CD14-positive monocyte (primary cell): ENCODE measurements around the gene DLGAP3. TPM values are rescaled to one million over a fixed set of nuclear protein-coding genes. Genes with fewer than 3 reads are reported as not detected.
A peak's percentile ranks its signal among the peaks of the same experiment; 100 is the strongest.

Source experiments
- DNase-seq, 3 donors: peaks; one replicate each; pipeline ENCODE4 v3.0.0-alpha.2; 2011 to 2022
- H2AFZ ChIP-seq: 2 replicates; pipeline ENCODE4 v1.6.0; 2012; ENCODE audit warnings: mild to moderate bottlenecking, low read depth, low read length, inconsistent platforms; ENCODE audit not compliant: insufficient read depth, poor library complexity, severe bottlenecking
- H3K27ac ChIP-seq, 2 donors: 1 replicate in 1 of 2; 2 replicates in 1 of 2; pipeline ENCODE4 v1.5.1; 2012 to 2013; ENCODE audit warnings: low read length in 2 of 2, control low read depth in 1 of 2, inconsistent platforms in 1 of 2, low read depth in 1 of 2, mild to moderate bottlenecking in 1 of 2
- H3K27me3 ChIP-seq, 2 donors: one replicate each; pipeline versions ENCODE4 v1.6.0 to v1.6.1; 2011 to 2013; ENCODE audit warnings: low read length in 2 of 2; ENCODE audit not compliant: control insufficient read depth in 2 of 2, insufficient read depth in 2 of 2
- H3K36me3 ChIP-seq, 2 donors: replicated peaks in 1 of 2; 1 replicate in 1 of 2; 2 replicates in 1 of 2; pipeline versions ENCODE4 v1.5.1 to v1.6.1; 2012 to 2013; ENCODE audit warnings: low read length in 2 of 2, control low read depth in 1 of 2, inconsistent platforms in 1 of 2, mild to moderate bottlenecking in 1 of 2; ENCODE audit not compliant: insufficient read depth in 2 of 2, control insufficient read depth in 1 of 2
- H3K4me1 ChIP-seq, 2 donors: 1 replicate in 1 of 2; 2 replicates in 1 of 2; pipeline versions ENCODE4 v1.5.1 to v1.6.1; 2012 to 2013; ENCODE audit warnings: low read length in 2 of 2, control low read depth in 1 of 2, inconsistent platforms in 1 of 2, mild to moderate bottlenecking in 1 of 2, moderate library complexity in 1 of 2; ENCODE audit not compliant: insufficient read depth in 2 of 2, control insufficient read depth in 1 of 2
- H3K4me2 ChIP-seq: replicated peaks from 2 replicates; pipeline ENCODE3; 2012; ENCODE audit warnings: low read length, moderate library complexity, mild to moderate bottlenecking; ENCODE audit not compliant: poor library complexity, severe bottlenecking; ENCODE audit errors: extremely low read depth
- H3K4me3 ChIP-seq, 3 experiments: fragments of 200-600 bp in 1 of 3; sonication (generic) in 1 of 3; replicated peaks in 1 of 3; 1 replicate in 2 of 3; 2 replicates in 1 of 3; pipeline ENCODE4 v1.5.1; 2011 to 2013; ENCODE audit warnings: low read length in 3 of 3, mild to moderate bottlenecking in 3 of 3, control low read depth in 2 of 3, low read depth in 2 of 3, inconsistent platforms in 1 of 3, moderate library complexity in 1 of 3
- H3K79me2 ChIP-seq: 2 replicates; pipeline ENCODE4 v1.6.0; 2012; ENCODE audit warnings: mild to moderate bottlenecking, control low read depth, inconsistent platforms, low read length, moderate library complexity; ENCODE audit not compliant: insufficient read depth
- H3K9ac ChIP-seq: 2 replicates; pipeline ENCODE4 v1.6.0; 2017; ENCODE audit warnings: low read length, mild to moderate bottlenecking; ENCODE audit not compliant: insufficient read depth, poor library complexity, severe bottlenecking
- H3K9me3 ChIP-seq, 2 donors: replicated peaks in 1 of 2; 1 replicate in 1 of 2; 2 replicates in 1 of 2; pipeline versions ENCODE4 v1.5.1 to v1.6.1; 2012 to 2013; ENCODE audit warnings: low read length in 2 of 2, control low read depth in 1 of 2; ENCODE audit not compliant: control insufficient read depth in 1 of 2, insufficient read depth in 1 of 2
- H4K20me1 ChIP-seq: 2 replicates; pipeline ENCODE4 v1.6.0; 2012; ENCODE audit warnings: mild to moderate bottlenecking, low read length, control low read depth, moderate library complexity; ENCODE audit not compliant: insufficient read depth
- H3K27ac Mint-ChIP-seq, 7 donors: one replicate each; pipeline ENCODE4 v1.8.0; 2020; ENCODE audit warnings: mild to moderate bottlenecking in 7 of 7, mixed read lengths in 7 of 7, moderate library complexity in 6 of 7, inconsistent platforms in 2 of 7
- H3K27me3 Mint-ChIP-seq, 3 donors: one replicate each; pipeline ENCODE4 v1.8.0; 2021 to 2022; ENCODE audit warnings: low read depth in 3 of 3, mild to moderate bottlenecking in 3 of 3, mixed read lengths in 3 of 3, moderate library complexity in 3 of 3, inconsistent platforms in 1 of 3
- H3K36me3 Mint-ChIP-seq, 2 donors: one replicate each; pipeline ENCODE4 v1.8.0; 2020; ENCODE audit warnings: mixed read lengths in 2 of 2, inconsistent platforms in 1 of 2, mild to moderate bottlenecking in 1 of 2
- H3K4me1 Mint-ChIP-seq: one replicate; pipeline ENCODE4 v1.8.0; 2020; ENCODE audit warnings: mild to moderate bottlenecking, mixed read lengths
- H3K4me3 Mint-ChIP-seq, 2 donors: one replicate each; pipeline ENCODE4 v1.8.0; 2020; ENCODE audit warnings: mild to moderate bottlenecking in 2 of 2, mixed read lengths in 2 of 2, moderate library complexity in 1 of 2
- H3K9me3 Mint-ChIP-seq, 7 donors: one replicate each; pipeline ENCODE4 v1.8.0; 2020 to 2022; ENCODE audit warnings: mixed read lengths in 7 of 7, mild to moderate bottlenecking in 6 of 7, moderate library complexity in 6 of 7, inconsistent platforms in 2 of 7
- WGBS: methylation state at CpG from one replicate; pipeline ENCODE4 v1.1.5; 2013; ENCODE audit warnings: missing lambda C conversion rate; ENCODE audit not compliant: insufficient coverage; 5-methylcytosine and 5-hydroxymethylcytosine counted together
- intact Hi-C, 2 donors: fragments of 100-400 bp; cut with micrococcal nuclease; formaldehyde crosslinking; loops; one replicate each; pipeline versions ENCODE4 v1.15.0 to v1.15.1; 2023
- polyA plus RNA-seq, 3 donors: library from polyadenylated mRNA; depleted of rRNA in 1 of 3; unstranded in 2 of 3; stranded (reverse) in 1 of 3; fragments of 300-500 nt in 2 of 3; fragments of >200 nt in 1 of 3; fragmentation: Illumina TruSeq in 2 of 3; gene quantifications; 1 replicate in 2 of 3; 2 replicates in 1 of 3; pipeline ENCODE4 v1.2.3, GENCODE V29; 2012 to 2021
- TF ChIP-seq, protein P1 (sequence below): fragments of 200-600 bp; IDR thresholded peaks from one replicate; pipeline ENCODE4 v1.8.0; 2022; ENCODE audit warnings: antibody characterized with exemption, mild to moderate bottlenecking

Gene DLGAP3
- polyA plus RNA-seq, 3 donors = 0.10 to 0.56 (median 0.16) TPM

DNA sequence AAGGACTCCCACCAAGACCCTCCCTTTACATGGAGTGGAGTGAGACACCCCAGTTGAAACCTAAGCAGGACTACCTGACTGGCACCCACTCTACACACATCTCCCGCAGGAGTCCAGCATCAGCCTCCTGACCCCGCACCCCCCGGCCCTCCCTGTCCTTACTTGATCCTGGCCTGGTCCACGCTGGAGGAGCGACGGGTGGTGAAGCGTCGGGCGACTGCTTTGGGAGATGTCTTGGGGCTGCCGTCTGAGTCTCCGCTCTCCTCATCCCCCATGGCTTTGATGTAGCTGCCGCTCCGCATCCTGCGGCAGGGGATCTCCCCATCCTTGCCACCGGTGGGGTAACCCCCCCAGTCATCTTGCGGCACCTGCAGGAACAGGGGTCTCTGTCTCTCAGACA lies 29.5 kb downstream of the DLGAP3 start:
- H3K27me3 Mint-ChIP-seq = peaks cover 15 to 23% (median 17%) of the 10 kb centered on the region in 3 donors
- no peak overlapping the region for H3K4me2 ChIP-seq
- H4K20me1 ChIP-seq = no peaks in the 10 kb centered on the region
- peak overlapping the region in 1 of 2 donors; percentile 56 for H3K4me3 Mint-ChIP-seq
- H3K36me3 ChIP-seq = no peaks in the 10 kb centered on the region
- no peaks in the 10 kb centered on the region for H3K36me3 Mint-ChIP-seq
- WGBS = 96% methylated on average over 15 of the region's 16 CpGs
- no peak for DNase-seq
- no peaks in the 10 kb centered on the region for H3K4me1 Mint-ChIP-seq
- intact Hi-C loops = no loop called here
- H3K4me1 ChIP-seq = no peaks in the 10 kb centered on the region
- no peaks in the 10 kb centered on the region for H3K79me2 ChIP-seq
- H3K9ac ChIP-seq = no peak overlapping the region
- H3K27ac ChIP-seq = no peak overlapping the region
- peaks cover 0 to 3% of the 10 kb centered on the region in 2 donors for H3K27me3 ChIP-seq
- no peak overlapping the region for H2AFZ ChIP-seq
- TF ChIP-seq, protein P1, sequence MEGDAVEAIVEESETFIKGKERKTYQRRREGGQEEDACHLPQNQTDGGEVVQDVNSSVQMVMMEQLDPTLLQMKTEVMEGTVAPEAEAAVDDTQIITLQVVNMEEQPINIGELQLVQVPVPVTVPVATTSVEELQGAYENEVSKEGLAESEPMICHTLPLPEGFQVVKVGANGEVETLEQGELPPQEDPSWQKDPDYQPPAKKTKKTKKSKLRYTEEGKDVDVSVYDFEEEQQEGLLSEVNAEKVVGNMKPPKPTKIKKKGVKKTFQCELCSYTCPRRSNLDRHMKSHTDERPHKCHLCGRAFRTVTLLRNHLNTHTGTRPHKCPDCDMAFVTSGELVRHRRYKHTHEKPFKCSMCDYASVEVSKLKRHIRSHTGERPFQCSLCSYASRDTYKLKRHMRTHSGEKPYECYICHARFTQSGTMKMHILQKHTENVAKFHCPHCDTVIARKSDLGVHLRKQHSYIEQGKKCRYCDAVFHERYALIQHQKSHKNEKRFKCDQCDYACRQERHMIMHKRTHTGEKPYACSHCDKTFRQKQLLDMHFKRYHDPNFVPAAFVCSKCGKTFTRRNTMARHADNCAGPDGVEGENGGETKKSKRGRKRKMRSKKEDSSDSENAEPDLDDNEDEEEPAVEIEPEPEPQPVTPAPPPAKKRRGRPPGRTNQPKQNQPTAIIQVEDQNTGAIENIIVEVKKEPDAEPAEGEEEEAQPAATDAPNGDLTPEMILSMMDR = no peak
- no peak overlapping the region for H3K27ac Mint-ChIP-seq
- no peak overlapping the region for H3K4me3 ChIP-seq
- H3K9me3 Mint-ChIP-seq = peaks cover 0 to 2% (median 0%) of the 10 kb centered on the region in 7 donors
- H3K9me3 ChIP-seq = no peaks in the 10 kb centered on the region

DNA sequence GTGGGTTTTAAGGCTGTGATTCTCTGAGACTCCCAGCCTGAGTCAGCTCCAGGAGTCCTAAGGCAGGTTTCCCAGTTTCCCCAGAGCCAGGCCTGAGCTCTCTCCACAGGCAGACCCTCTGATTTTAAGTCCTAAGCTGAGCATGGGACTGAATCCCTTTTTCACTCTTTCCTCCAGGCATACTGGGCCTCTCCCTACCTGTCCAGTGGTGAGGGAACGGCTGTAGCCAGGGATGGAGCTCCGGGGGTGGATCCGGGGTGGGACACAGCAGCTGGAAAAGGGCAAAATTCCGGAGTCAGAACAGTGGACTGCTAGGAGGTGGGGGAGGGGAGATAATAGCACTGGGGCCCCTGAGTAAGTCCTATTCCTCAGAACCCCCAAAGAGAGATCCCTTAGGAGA lies 30.0 kb downstream of the DLGAP3 start:
- Mint-ChIP-seq H3K4me3 (no peak overlapping the region), H3K4me1 (no peaks in the 10 kb centered on the region), H3K27ac (no peak overlapping the region), H3K36me3 (no peaks in the 10 kb centered on the region), H3K9me3 (peaks cover 0 to 2% (median 0%) of the 10 kb centered on the region in 7 donors), H3K27me3 (peaks cover 15 to 23% (median 17%) of the 10 kb centered on the region in 3 donors)
- H3K9ac ChIP-seq = no peak overlapping the region
- no CpG with 5 or more reads among the region's 4 CpGs for WGBS
- H2AFZ ChIP-seq = no peak overlapping the region
- H3K4me3 ChIP-seq = no peak overlapping the region
- no peak overlapping the region for H3K27ac ChIP-seq
- H3K4me2 ChIP-seq = no peak overlapping the region
- H3K4me1 ChIP-seq = no peaks in the 10 kb centered on the region
- DNase-seq = no peak
- no peaks in the 10 kb centered on the region for H4K20me1 ChIP-seq
- no peaks in the 10 kb centered on the region for H3K36me3 ChIP-seq
- peaks cover 0 to 3% of the 10 kb centered on the region in 2 donors for H3K27me3 ChIP-seq
- intact Hi-C loops = no loop called here
- H3K79me2 ChIP-seq = no peaks in the 10 kb centered on the region
- H3K9me3 ChIP-seq = no peaks in the 10 kb centered on the region
- TF ChIP-seq, protein P1 = no peak
